ENCODE measurements around the gene SGSH.

DNA sequence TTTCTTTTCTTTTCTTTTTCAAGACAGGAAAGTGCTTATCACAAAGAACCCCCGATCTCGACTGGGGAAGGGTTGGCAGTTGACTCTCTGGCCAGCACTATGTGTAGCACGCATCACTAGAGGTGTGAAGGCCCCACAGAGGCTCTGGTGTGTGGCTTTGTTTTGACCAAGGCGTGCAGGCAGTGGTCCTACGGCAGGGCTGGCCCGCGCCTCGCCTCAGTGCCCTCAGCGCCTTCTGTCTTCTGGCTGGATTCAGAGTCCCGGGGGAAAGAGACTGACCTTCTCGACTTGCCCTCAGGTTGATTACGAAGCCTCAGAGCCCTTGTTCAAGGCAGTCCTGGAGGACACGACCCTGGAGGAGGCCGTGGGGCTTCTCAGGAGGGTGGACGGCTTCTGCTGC lies 18.7 kb downstream of the SGSH start:
- TF ChIP-seq EZH2 (IDR thresholded peaks at IDR 0.05; ENCODE audit: low read length), result no peak
- TF ChIP-seq, protein P1, sequence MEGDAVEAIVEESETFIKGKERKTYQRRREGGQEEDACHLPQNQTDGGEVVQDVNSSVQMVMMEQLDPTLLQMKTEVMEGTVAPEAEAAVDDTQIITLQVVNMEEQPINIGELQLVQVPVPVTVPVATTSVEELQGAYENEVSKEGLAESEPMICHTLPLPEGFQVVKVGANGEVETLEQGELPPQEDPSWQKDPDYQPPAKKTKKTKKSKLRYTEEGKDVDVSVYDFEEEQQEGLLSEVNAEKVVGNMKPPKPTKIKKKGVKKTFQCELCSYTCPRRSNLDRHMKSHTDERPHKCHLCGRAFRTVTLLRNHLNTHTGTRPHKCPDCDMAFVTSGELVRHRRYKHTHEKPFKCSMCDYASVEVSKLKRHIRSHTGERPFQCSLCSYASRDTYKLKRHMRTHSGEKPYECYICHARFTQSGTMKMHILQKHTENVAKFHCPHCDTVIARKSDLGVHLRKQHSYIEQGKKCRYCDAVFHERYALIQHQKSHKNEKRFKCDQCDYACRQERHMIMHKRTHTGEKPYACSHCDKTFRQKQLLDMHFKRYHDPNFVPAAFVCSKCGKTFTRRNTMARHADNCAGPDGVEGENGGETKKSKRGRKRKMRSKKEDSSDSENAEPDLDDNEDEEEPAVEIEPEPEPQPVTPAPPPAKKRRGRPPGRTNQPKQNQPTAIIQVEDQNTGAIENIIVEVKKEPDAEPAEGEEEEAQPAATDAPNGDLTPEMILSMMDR (optimal IDR thresholded peaks at IDR 0.05 in 1 of 3, IDR thresholded peaks at IDR 0.05 in 1 of 3, conservative IDR thresholded peaks at IDR 0.05 in 1 of 3; ENCODE audit: extremely low read depth in 1 of 3, insufficient read depth in 2 of 3, low read length in 3 of 3), result no peak
